ENCODE measurements around the gene SLC9A3. TPM values are rescaled to one million over a fixed set of nuclear protein-coding genes. Genes with fewer than 3 reads are reported as not detected.

Gene SLC9A3
- total and polyA plus RNA-seq, 2 of the 13 experiments (the other 11 are each of a cell fraction or from before 2014, with no cell fraction given), result 1.5 to 1.8 TPM

- H3K79me2 ChIP-seq (ENCODE audit: insufficient read depth, low read length), result peaks cover 10% of the 10 kb centered on the region
- intact Hi-C loops (cut with micrococcal nuclease; ENCODE audit: unreplicated experiment), result no loop called here
- POLR2A ChIA-PET, result no interaction called here
- H3K4me1 ChIP-seq (ENCODE audit: insufficient read depth, low read length), result peaks cover 12% of the 10 kb centered on the region
- H3K4me3 ChIP-seq (replicated peaks in 1 of 3; ENCODE audit: insufficient read depth in 1 of 3, low read depth in 2 of 3, low read length in 3 of 3), result no peak overlapping the region
- CTCF ChIA-PET (ENCODE audit: low intra/inter-chr PET ratio, low total read pairs), result no interaction called here
- no peak overlapping the region for H2AFZ ChIP-seq (ENCODE audit: low read length)
- FAIRE-seq (no peak), DNase-seq (ENCODE audit: low spot score) (no peak), ATAC-seq (no peak)
- no peak overlapping the region for H3K4me2 ChIP-seq (ENCODE audit: low read depth, low read length)
- no peaks in the 10 kb centered on the region for H3K9me3 ChIP-seq (ENCODE audit: low read length)
- in situ Hi-C loops (cut with HindIII; ENCODE audit: extremely low pct_ligation_motif_present, low pct_unique_long_range_greater_than_20kb), result loop anchor here (5.0 kb wide), 1 partner anchor 122 kb away; no protein-coding TSS in a partner anchor
- H3K36me3 ChIP-seq (replicated peaks in 1 of 2; ENCODE audit: control insufficient read depth in 1 of 2, insufficient read depth in 2 of 2, low read length in 2 of 2), result no peaks in the 10 kb centered on the region
- H3K27ac ChIP-seq (ENCODE audit: extremely low read length, insufficient read depth, low read length), result no peak overlapping the region
- no peaks in the 10 kb centered on the region for H4K20me1 ChIP-seq (ENCODE audit: insufficient read depth, low read length)
- peaks cover 0 to 8% of the 10 kb centered on the region in 2 experiments; a peak in 2 of 5 replicates for H3K27me3 ChIP-seq (ENCODE audit: control insufficient read depth in 1 of 2, insufficient read depth in 2 of 2, low read length in 2 of 2)
- BruUV-seq (replicated peaks), result no TSS peak
- 73% methylated on average over 8 of the region's 8 CpGs for WGBS (ENCODE audit: low lambda C conversion rate)
- no peak overlapping the region for H3K9ac ChIP-seq (ENCODE audit: insufficient read depth, low read depth, low read length)
- TF ChIP-seq E2F5 (CRISPR knock-in tag; conservative IDR thresholded peaks at IDR 0.05), result no peak
- no peak for TF ChIP-seq GMEB1 (CRISPR knock-in tag; IDR thresholded peaks at IDR 0.05; ENCODE audit: borderline replicate concordance)
- TF ChIP-seq ZFP62 (CRISPR knock-in tag; IDR thresholded peaks at IDR 0.05), result no peak
- TF ChIP-seq ZFP1 (CRISPR knock-in tag; IDR thresholded peaks at IDR 0.05), result no peak
- no peak for TF ChIP-seq ZNF24 (IDR thresholded peaks at IDR 0.05)
- no peak for TF ChIP-seq ARID3A (IDR thresholded peaks at IDR 0.05; ENCODE audit: low read depth, low read length)
- no peak for TF ChIP-seq MBD4 (IDR thresholded peaks at IDR 0.05; ENCODE audit: borderline replicate concordance, low read length)
- no peak for TF ChIP-seq TFDP2 (CRISPR knock-in tag; IDR thresholded peaks at IDR 0.05)
- no peak for TF ChIP-seq NFE2L2 (IDR thresholded peaks at IDR 0.05; ENCODE audit: low read length)
- no peak for TF ChIP-seq ZNF510 (CRISPR knock-in tag; IDR thresholded peaks at IDR 0.05; ENCODE audit: low read depth)
- no peak for TF ChIP-seq ZNF484 (CRISPR knock-in tag; IDR thresholded peaks at IDR 0.05; ENCODE audit: borderline replicate concordance, low read depth)
- no peak for TF ChIP-seq SP1 (IDR thresholded peaks at IDR 0.05)
- TF ChIP-seq SP1 (CRISPR knock-in tag; IDR thresholded peaks at IDR 0.05), result no peak
- TF ChIP-seq IKZF4 (CRISPR knock-in tag; IDR thresholded peaks at IDR 0.05; ENCODE audit: borderline replicate concordance, low read depth, not compliant biosample characterization), result no peak
- TF ChIP-seq HMGXB4 (CRISPR knock-in tag; IDR thresholded peaks at IDR 0.05; ENCODE audit: borderline replicate concordance in 1 of 2, low read depth in 1 of 2), result no peak
- no peak for TF ChIP-seq ZSCAN22 (CRISPR knock-in tag; IDR thresholded peaks at IDR 0.05)
- TF ChIP-seq PBX2 (CRISPR knock-in tag; IDR thresholded peaks at IDR 0.05), result no peak
Observed at GRCh38 chr5:439181-439580, 85.1 kb downstream of the SLC9A3 start.

All from HepG2 (cell line).